HG02571 (cell line): ENCODE measurements around the gene UBA5.
"Not testable (repeated sequence)": the region's sequence is repeated elsewhere in the genome, so short reads cannot be mapped to it uniquely, and the experiment has no call there.

Source experiments
- ATAC-seq: cut with Tn5 transposase; IDR thresholded peaks from one replicate; pipeline ENCODE4 v1.9.1; 2021; ENCODE audit warnings: mild to moderate bottlenecking, moderate library complexity; ENCODE audit not compliant: unreplicated experiment

UBA5 gene

DNA sequence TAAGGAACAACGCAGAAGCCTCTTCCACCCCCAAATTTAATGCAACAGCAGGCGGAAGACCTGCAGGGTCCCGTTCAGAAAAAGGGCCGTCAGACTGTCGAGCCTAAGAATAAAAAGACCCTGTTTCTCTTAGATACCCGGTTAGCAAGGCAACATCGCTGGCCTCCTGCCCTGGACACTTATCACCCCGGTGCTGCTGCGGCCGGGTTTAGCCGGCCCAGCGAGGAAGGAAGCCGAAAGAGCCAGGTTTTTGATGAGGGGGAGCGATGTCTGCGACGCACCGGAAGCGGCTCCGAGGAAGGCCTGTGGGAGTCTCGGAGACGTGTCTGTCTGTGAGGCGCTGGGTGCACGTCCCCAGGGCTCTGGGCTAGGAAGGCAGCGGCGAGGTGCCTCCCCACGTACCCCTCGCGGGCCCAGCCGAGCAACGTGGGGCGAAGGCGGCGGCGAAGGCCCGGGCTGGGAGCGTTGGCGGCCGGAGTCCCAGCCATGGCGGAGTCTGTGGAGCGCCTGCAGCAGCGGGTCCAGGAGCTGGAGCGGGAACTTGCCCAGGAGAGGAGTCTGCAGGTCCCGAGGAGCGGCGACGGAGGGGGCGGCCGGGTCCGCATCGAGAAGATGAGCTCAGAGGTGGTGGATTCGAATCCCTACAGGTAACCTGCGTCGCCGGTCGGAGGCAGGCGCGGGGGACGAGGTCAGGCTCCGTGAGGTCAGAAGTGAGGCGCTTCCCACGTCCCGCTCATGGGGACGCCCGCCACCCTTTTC is at the start of gene UBA5:
TSS of gene UBA5 (plus strand) at position 278 of the 759 bp plus-strand sequence. CDS start at position 487, 209 bp downstream.
- peak; percentile 76 for ATAC-seq

DNA sequence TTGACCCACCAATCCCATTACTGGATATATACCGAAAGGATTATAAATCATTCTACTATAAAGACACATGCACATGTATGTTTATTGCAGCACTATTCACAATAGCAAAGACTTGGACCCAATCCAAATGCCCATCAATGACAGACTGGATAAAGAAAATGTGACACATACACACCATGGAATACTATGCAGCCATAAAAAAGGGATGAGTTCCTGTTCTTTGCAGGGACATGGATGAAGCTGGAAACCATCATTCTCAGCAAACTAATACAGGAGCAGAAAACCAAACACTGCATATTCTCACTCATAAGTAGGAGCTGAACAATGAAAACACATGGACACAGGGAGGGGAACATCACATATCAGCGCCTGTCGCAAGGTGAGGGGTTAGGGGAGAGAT is 44.8 kb upstream of the UBA5 start:
- ATAC-seq = not testable (repeated sequence)

DNA sequence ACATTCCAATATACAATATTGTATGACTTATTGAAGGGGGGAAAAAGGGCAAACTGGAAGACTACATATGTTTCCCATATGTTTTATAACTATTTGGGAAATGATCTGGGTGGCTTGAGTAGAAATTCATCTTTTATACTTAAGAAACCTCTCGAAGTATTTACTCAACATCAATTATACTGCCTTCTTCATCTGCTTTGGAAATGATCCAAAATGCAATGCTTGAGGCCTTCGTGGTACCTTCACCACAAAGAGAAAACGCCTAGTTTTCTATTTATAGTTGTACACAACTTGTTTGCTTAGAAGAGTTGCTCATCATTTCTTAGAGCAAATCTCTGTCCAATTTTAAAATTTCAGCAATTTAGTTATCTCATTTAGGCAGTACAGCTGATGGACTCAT is 44.2 kb upstream of the UBA5 start:
- no peak for ATAC-seq

DNA sequence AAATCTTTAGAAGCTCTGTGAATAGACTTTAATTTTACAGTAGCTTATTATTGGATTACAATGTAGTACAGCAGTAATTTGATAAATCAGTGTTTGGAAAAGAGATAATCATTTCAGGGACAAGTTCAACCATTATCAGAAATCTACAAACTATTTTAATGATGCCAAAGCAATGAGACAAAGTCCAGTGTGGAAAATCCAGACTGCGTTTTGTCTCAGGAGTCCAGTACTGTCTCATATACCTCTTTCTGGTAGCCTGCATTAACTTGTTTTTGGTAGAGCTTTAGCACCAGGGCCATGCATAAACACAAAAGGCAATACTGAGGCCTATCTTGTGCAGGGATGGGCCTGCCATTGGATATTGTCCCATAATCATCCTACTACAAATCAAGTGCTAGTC is 43.3 kb upstream of the UBA5 start:
- ATAC-seq = no peak

DNA sequence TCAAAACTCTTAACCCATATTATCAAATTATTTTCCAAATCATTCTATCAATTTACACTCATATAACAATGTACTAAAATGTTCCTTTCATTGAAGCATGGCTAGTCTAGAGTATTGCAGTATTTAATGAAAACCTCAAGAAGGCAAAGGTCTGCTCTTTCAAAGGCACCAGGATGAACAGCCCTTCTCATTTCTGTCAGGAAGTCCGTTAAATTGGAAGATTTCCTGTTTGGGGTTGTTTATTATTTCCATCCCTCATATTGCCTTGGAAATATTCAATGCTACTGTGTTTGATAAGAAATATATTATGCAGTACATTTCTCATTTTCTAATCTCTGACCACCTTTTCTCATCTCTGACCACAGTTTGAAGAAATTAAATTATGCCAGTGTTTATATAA is 38.0 kb upstream of the UBA5 start:
- no peak for ATAC-seq

DNA sequence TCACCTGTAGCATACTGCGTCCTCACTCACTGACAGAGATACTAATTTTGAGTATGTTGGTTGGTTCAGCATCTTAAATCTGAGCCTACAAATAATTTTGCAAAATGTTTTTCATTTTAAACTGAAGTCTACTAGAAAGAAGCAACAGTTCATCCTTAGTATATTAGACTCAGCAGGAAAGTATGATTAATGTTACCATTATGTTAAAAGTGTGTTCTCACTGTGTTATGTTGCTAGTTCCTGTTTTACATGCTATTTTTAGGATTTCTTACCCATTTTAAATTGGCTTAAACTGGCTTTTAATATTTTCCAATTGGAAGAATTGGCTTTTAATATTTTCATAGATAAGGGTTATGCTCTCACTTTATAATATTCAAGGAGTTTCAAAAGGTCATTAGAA is 37.4 kb upstream of the UBA5 start:
- no peak for ATAC-seq

DNA sequence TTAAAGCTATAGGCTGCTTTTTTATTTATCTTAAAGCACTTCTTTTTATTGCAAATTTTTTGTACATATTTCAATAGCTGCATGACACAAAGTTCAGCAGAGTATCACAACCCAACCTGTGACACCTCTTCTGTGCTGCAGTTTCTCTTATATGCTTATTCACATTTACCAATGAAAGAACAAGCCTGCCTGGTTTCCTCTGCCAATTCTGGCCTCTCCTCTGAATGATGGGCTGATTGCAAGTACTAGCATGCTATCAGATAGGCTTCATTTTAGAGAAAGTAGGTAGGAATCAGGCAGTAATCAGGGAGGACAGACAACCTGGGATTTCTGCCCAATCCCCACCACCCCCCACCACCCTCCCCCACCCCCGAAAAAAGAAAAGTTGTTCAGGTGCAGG is 36.5 kb upstream of the UBA5 start:
- no peak for ATAC-seq

DNA sequence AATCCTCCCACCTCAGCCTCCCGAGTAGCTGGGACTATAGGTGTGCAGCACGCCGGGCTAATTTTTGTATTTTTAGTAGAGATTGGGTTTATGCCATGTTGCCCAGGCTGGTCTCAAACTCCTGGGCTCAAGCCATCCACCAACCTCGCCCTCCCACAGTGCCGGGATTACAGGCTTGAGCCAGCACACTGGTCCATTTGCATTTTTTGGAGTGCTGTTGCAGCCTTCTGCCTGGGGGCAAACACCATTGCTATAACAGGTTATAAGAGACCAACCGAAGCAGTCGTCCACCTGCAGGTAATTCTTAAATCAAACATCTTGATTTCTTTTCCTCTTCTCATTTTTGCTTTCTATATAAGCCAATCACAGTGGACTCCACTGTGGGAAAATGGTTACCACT is 35.3 kb upstream of the UBA5 start:
- ATAC-seq = no peak

DNA sequence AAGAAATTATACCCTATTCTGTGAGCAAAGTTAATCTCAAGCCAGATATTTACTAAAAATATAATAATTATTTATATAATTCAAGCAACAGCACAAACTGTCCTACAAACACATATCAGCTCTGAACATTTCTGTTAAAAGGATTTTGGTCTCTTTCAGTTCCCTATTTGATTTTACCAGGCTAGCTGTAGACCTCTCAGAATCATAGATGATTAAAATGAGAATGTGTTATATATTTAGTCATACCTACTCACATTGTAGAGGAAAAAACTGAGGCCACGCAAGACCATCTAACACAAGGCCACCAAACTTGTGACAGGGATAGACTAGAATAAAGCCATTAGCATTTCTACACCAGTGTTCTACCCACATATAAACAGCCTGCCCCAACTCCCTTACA is 34.5 kb upstream of the UBA5 start:
- ATAC-seq = no peak

DNA sequence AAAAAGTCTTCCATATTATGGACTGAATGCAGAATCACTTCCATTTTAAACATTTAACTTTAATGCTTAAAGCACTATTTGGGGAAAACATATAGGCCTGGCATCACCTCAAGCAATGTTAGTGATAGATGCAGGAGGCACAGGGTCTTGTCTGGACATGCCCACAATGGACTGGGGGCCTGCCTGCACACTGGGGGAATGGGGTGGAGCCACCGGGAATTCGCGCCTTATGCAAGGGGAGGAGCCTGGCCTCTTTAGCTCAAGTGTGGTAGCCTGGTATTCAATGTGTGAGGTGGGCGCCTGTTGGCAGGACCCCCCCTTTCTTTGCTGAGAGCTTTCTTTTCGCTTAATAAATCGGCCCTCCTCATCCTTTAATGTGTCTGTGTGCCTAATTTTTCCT is 33.2 kb upstream of the UBA5 start:
- no peak for ATAC-seq

DNA sequence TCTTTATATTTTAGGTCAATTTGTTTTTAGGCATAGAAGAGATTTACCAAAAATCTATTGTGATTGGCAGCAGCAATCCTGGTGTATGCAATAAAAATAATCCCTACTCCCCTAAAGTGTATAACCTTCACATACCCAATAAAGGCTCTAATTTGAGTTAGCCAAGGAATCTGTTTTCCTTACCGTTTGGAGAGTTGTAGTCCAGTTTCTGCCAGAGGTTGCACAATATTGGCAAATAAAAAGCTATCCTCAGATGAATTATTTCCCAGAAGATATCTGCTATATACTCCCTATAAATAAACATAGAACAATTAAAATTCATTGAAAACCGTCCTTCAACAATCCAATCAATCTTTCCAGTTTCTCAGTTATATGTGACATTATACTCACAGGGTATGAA is 32.0 kb upstream of the UBA5 start:
- no peak for ATAC-seq

DNA sequence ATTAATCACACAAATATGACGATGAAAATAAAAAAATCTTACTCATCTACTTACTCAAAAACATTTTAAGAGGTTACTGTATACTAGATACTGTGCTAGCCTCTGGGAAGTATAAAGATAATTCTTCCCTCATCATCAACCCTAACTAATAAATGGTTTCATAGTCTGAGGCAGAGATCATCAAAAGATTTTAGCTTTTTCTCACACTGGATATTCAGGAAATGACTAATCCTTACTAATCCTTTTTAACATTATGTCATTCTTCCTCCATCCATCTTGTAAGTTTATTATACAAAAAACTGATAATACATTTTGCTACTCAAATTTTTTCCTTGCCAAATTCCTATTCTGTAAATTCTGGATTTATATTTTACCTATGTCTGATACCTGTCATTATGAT is 30.2 kb upstream of the UBA5 start:
- ATAC-seq = no peak

DNA sequence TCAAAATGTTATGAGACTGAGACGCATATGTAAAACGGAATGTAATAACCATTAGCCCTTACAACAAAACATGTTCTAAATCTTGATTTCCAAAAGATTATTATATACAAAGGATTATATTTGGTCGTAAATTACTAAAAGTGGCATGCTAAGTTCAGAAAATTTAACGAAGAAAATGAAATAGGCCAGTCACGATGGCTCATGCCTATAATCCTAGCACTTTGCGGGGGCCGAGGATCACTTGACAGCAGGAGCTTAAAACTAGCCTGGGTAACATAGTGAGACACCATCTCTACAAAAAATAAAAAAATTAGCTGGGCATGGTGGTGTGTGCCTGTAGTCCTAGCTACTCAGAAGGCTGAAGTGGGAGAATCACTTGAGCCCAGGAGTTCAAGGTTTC is 29.5 kb upstream of the UBA5 start:
- ATAC-seq = no peak

DNA sequence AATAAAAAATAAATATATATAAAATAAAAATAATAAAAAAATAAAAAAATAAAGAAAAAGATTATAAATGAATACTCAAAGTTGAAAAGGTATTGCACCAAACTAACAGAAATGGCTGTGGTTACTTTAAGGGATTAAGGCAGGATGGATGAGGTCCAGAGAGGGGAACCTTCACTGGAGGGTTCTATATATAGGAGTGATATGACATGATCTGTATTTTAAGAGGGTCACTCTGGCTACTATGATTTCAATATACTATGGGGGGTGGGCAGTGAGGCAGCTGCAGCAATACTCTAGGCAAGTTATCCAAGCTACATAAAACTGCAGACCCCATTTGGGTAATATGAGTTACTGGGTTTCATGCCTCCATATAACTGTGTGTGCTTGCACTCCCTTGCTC is 25.1 kb upstream of the UBA5 start:
- no peak for ATAC-seq

DNA sequence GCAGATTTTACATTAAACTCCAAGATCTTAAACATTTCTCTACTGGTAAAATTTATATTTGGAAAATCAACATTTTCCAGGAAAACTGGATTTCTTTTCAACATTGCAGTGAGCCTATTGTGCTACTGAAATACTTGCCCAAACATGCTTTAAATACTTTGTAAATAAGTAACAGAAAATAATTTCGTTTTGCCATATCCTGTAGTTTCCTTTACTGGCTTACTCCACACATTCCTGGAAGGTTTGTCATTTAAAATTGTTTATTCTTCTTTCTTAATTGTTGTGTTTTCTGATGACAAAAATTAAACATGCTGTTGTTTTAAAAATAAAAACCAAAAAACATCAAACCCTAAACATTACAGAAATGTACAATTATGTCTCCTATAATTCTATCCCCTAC is 22.5 kb upstream of the UBA5 start:
- ATAC-seq = no peak

DNA sequence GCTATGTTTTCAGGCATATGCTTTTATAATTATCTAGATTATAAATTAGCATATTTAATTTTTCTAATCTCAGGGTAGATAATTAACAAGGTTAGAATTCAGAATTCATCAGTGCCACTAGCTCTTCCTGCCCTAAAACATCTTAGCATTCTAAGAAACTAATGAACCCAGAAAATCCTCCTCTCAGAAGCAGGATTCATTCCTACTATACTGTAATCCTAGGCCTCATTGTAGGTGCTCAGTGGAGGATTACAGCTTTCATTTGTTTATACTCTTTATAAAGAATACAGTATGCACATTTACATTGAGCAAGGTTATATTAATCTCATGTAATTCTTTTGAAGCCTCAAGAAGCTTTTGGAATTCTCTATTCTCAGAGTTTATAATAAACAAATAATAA is 21.4 kb upstream of the UBA5 start:
- ATAC-seq = no peak

DNA sequence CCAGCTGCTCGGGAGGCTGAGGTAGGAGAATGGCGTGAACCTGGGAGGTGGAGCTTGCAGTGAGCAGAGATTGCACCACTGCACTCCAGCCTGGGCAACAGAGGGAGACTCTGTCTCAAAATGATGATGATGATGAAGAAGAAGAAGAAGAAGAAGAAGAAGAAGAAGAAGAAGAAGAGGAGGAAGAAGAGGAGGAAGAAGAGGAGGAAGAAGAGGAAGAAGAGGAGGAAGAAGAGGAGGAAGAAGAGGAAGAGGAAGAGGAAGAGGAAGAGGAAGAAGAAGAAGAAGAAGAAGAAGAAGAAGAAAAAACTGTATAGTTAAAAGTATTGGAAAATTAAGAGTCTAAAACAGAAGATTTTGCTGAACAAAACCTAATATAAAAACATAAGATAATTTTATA is 18.7 kb upstream of the UBA5 start:
- ATAC-seq = not testable (repeated sequence)

DNA sequence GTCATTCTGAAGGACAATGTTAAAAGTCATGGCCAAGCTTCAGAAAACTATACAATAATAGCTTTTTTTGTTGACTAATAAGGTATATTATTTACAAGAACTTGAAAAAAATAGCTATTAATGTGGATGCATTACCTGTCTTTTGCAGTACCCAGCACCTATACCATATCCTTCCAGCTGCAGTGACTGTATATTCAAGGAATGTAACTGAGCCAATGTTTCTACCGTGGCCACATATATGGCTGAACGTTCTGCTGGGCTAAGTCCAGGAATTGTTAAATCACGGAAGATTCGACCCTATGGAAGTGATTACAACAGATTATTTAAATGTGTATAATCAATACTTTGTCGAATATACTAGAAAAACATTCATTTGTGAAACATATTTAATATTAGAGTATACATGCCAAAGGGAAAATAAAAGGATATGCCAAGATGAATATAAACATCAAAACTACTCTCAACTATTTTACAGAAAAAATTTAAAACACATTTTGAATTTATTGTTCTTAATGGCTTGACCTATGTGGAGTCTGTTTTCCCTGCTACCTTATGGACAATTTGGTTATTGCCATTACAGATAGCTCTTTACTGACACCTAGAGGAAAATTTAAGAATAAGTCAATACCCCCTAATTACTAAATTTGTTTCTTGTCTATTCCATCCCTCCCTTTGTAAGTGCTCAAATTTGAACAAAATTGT is 18.1 kb upstream of the UBA5 start:
- no peak for ATAC-seq

DNA sequence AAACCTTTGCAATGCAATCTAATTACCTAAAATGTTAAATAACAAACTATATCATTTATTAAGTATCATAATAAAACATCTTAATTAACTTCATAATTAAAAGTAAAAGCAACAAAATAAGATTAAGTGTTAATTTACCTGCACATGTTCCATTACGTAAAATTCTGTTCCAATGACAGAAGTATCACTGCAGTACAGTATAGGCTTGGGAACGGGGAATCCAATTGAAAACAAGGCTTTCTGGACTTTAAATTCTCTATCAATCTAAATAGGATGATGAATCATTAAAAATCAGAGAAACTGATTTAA is 17.6 kb upstream of the UBA5 start:
- no peak for ATAC-seq

DNA sequence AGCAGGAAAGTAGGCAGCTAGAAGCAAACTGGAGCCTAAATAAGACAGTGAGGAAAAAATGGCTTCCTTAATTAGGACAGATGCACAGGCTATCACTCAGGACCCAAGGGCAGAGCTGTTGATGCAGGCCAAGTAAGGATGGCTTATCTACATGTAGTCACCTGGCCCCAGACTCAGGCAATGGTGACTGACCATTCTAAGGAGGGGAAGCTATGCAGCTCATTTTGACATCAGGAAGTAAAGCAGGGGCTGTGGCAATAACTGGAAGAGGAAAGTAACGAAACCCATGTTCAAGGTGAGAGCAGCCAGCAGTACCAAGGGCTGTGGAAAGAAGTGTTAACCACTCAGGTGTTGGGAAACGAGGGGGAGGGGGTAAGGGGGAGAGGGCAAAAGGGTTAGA is 16.8 kb upstream of the UBA5 start:
- ATAC-seq = no peak

DNA sequence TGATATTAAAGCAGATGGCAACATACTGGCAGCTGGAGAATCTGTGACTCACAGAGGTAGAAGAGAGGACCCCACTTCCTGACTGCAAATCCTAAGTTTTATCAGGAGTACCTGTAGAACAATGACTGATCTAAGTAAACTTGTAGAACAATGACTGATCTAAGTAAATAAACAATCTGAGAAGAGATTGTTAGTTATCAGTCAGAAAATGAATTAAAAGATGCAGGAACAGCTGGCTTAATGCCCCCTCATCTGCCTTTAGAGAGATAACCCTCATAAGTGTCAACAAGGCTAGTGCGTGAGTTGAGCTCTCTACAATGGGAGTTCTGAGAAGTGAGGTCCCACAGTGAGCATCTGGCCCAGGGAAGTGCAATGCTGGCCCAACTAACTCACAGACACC is 15.1 kb upstream of the UBA5 start:
- no peak for ATAC-seq

DNA sequence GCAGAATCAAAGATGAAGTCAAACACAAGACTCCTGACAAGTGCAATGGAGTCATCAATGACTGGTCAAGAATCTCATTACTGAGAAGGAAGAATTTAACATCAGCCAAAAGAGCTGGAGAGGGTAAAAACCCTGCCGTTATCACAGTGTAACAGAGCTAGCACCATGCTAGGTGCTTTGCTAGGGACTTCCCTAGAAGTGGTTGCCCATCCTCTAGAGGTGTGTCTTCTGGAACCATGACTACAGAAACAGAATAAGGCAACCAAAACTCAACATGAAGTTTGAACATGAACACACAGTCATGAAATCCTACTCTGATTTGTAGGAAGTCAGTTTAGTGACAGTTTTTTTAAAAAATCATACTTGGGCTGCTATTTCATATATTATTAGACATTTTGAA is 10.0 kb upstream of the UBA5 start:
- ATAC-seq = no peak
